ENCODE measurements around the gene RNASE12. TPM values are rescaled to one million over a fixed set of nuclear protein-coding genes. Genes with fewer than 3 reads are reported as not detected.

RNASE12 gene
- total and polyA plus RNA-seq, 2 donors (not counting 3 experiments of a cell fraction or from before 2014, with no cell fraction given) = not detected

DNA sequence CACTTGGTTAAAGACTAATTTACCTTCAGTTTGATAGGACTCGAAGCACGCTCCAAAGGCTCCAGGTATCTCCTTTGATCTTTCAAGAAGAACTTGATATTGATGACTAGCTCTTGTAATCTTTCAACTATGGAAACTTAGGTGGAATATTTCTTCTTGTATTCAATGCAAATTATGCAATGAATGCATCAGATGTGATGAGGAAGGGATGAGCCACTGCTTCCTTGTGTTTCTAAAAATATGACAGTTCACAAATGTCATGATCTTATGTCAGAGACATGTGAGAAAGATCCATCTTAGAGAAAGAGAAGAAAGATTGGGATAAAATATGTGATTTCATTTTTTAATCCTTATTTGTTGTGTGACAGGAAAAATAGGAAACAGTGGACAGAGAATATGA lies 40.2 kb downstream of the RNASE12 start:
- no peak for DNase-seq (ENCODE audit: low read depth, low spot score)
- Histone ChIP-seq H3K9ac (replicated peaks; ENCODE audit: extremely low read depth, insufficient read depth, low read length) (no peak overlapping the region), H2AFZ (ENCODE audit: low read depth, low read length) (no peak overlapping the region), H3K4me3 (replicated peaks in 1 of 3; ENCODE audit: insufficient read depth in 1 of 3, low read depth in 1 of 3, low read length in 3 of 3) (no peak overlapping the region), H3K4me2 (ENCODE audit: insufficient read depth, low read length) (no peak overlapping the region), H3K4me1 (ENCODE audit: control insufficient read depth, extremely low read depth, insufficient read depth, low read length) (no peaks in the 10 kb centered on the region), H3K79me2 (ENCODE audit: control insufficient read depth, insufficient read depth, low read length) (no peaks in the 10 kb centered on the region), H3K27me3 (ENCODE audit: control insufficient read depth in 2 of 2, insufficient read depth in 2 of 2, low read length in 2 of 2) (peaks cover 2 to 4% of the 10 kb centered on the region in 2 experiments), H3K9me3 (replicated peaks; ENCODE audit: control insufficient read depth, insufficient read depth, low read length) (no peaks in the 10 kb centered on the region), H4K20me1 (replicated peaks; ENCODE audit: control insufficient read depth, extremely low read depth, insufficient read depth, low read length) (no peaks in the 10 kb centered on the region), H3K27ac (ENCODE audit: insufficient read depth, low read depth, low read length) (no peak overlapping the region), H3K9me1 (replicated peaks; ENCODE audit: control insufficient read depth, extremely low read depth, insufficient read depth, low read length) (no peaks in the 10 kb centered on the region), H3K36me3 (ENCODE audit: control insufficient read depth in 2 of 2, extremely low read depth in 1 of 2, insufficient read depth in 2 of 2, low read length in 2 of 2) (no peaks in the 10 kb centered on the region)
- FAIRE-seq = no peak
- dilution Hi-C loops (cut with MboI; ENCODE audit: extremely low pct_ligation_motif_present, low sequenced_read_pairs) = no loop called here
- ChIA-PET POLR2A (no interaction called here), CTCF (no interaction called here)
- TF ChIP-seq JUN (IDR thresholded peaks at IDR 0.05; ENCODE audit: borderline replicate concordance, insufficient read depth, insufficient read length, low read depth) = no peak
- TF ChIP-seq POLR2A (IDR thresholded peaks at IDR 0.05; ENCODE audit: low read depth, low read length) = no peak
- no peak for TF ChIP-seq POLR2AphosphoS5 (IDR thresholded peaks at IDR 0.05; ENCODE audit: insufficient read depth, low read depth, low read length)
- no peak for TF ChIP-seq FOS (IDR thresholded peaks at IDR 0.05; ENCODE audit: borderline replicate concordance, insufficient read depth, low read length)
- TF ChIP-seq MAX (IDR thresholded peaks at IDR 0.05; ENCODE audit: insufficient read depth, insufficient read length) = no peak
- TF ChIP-seq, protein P1, sequence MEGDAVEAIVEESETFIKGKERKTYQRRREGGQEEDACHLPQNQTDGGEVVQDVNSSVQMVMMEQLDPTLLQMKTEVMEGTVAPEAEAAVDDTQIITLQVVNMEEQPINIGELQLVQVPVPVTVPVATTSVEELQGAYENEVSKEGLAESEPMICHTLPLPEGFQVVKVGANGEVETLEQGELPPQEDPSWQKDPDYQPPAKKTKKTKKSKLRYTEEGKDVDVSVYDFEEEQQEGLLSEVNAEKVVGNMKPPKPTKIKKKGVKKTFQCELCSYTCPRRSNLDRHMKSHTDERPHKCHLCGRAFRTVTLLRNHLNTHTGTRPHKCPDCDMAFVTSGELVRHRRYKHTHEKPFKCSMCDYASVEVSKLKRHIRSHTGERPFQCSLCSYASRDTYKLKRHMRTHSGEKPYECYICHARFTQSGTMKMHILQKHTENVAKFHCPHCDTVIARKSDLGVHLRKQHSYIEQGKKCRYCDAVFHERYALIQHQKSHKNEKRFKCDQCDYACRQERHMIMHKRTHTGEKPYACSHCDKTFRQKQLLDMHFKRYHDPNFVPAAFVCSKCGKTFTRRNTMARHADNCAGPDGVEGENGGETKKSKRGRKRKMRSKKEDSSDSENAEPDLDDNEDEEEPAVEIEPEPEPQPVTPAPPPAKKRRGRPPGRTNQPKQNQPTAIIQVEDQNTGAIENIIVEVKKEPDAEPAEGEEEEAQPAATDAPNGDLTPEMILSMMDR (IDR thresholded peaks at IDR 0.05; ENCODE audit: extremely low read depth in 1 of 2, insufficient read depth in 1 of 2, low read depth in 1 of 2, low read length in 2 of 2) = no peak
- no peak for TF ChIP-seq GATA2 (IDR thresholded peaks at IDR 0.05; ENCODE audit: insufficient read depth, insufficient read length, low read depth, low read length)
- TF ChIP-seq EZH2 (IDR thresholded peaks at IDR 0.05; ENCODE audit: borderline replicate concordance, low read depth, low read length, severe bottlenecking) = no peak
- no peak for TF ChIP-seq MYC (IDR thresholded peaks at IDR 0.05; ENCODE audit: low read depth, low read length)
- intact Hi-C loops (cut with micrococcal nuclease) = no loop called here
- no TSS peak for BruUV-seq (replicated peaks)
